Measurements from ENCODE around the gene PRKAG2.
"Not testable (repeated sequence)": the region's sequence is repeated elsewhere in the genome, so short reads cannot be mapped to it uniquely, and the experiment has no call there.

The PRKAG2 gene

GRCh38 chr7:151782256-151782597 lies 94.7 kb downstream of the PRKAG2 start:
- not testable (repeated sequence) for DNase-seq

GRCh38 chr7:151781161-151781845 lies 95.6 kb downstream of the PRKAG2 start:
- no peak for DNase-seq

- DNase-seq, result no peak
Observed at GRCh38 chr7:151780631-151781030, 96.3 kb downstream of the PRKAG2 start.

GRCh38 chr7:151779678-151780077 lies 97.2 kb downstream of the PRKAG2 start:
- no peak for DNase-seq

DNA sequence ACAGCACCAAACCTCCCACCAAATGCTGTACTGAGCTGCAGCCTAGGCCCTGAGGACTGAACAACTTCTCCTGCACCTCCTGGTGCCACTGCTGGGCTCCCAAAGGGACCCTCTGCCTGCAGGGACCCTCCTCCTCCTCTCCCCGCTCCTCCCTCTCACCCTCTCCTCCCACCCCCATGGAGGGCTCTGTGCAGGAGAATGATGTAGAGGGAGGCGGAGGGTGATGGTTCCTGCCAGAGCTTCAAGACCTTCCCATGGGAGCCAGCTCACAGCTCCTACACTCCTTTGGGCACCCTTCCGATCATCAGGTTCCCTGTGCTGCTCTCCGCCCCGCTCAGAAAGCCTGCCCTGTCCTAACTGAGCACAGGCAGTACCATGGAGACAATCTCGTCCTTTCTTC lies 97.7 kb downstream of the PRKAG2 start:
- no peak for DNase-seq

DNA sequence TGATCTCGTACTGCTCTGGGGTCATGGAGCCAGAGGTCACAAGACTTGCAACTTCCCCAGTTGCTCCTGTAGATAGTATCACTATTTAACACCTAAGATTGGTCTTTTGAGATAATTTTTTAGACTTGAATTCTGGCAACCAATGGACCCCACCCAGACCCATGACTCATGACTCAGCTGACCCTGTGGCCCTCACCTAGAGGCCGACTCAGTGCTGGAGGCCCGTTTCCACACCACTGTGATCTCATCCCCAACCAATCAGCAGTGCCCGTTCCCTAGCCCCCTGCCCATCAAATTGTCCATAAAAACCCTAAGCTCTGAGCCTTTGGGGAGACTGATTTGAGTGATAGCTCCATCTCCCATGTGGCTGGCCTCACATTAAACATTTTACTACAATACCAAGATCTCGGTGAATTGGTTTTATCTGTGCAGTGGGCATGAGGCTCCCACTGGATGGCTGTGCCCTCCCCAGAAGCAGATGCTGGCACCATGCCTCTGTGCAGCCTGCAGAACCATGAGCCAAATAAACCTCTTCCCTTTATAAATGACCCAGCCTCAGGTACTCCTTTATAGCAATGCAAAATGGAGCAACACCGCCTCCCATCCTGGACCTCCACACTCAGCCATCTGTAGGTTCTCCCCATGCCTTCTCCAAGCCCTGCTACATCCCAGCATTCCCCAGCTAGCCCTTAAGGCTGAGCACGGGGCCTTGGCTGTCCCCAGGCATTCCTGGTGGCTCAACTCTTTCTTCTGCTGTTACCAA lies 98.8 kb downstream of the PRKAG2 start:
- DNase-seq, result no peak

GRCh38 chr7:151777495-151777880 lies 99.4 kb downstream of the PRKAG2 start:
- DNase-seq, result no peak

DNA sequence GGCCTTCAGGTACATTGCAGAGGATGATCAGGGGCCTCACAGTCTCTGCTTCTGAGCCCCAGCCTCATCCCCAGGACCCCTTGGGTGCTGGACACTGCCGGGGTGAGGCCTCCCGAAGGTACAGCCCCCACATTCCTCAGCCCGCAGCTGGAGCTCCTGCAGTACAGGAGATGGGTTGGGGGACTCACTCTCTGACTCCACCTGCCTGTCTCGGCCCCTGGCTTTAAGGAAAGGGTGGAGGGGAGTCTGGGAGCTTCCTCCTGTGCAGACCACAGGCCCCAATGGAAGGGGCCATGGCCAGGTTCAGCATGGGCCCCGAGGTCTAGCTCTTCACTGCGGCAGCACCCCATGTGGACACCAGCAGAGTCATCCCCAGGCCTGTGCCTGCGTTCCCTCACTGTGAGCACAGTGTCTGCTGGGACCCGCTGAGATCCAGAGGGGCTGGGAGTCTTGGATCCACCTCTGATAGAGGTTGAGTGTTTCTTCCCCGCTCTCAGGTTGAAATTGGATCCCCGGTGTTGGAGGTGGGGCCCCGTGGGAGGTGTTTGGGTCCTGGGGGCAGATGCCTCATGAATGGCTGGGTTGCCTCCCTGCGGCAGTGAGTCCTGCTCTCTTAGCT lies 99.9 kb downstream of the PRKAG2 start:
- no peak for DNase-seq

DNA sequence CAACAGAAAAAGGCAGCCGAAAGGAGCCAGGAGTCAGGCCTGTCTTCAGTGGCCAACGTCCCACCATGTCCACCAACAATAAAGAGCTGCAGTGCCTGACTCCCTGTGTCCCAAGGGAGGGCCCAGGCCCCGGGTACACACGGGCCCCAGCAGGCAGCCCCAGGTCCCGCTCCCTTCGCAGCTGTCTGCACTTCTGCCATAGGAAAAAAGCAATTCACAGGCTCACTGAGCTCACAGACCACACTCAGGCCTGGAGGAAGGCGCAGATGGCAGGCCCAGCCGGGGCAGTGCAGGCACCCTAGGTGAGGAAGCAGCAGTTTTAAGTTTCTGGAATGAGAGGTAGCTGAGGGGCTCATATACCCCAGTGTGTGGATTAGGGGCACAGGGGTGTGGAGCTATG lies 100.5 kb downstream of the PRKAG2 start:
- no peak for DNase-seq

- no peak for DNase-seq
Observed at GRCh38 chr7:151775547-151776443, 101.1 kb downstream of the PRKAG2 start.

- DNase-seq, result no peak
Observed at GRCh38 chr7:151774951-151775350, 102.0 kb downstream of the PRKAG2 start.

DNA sequence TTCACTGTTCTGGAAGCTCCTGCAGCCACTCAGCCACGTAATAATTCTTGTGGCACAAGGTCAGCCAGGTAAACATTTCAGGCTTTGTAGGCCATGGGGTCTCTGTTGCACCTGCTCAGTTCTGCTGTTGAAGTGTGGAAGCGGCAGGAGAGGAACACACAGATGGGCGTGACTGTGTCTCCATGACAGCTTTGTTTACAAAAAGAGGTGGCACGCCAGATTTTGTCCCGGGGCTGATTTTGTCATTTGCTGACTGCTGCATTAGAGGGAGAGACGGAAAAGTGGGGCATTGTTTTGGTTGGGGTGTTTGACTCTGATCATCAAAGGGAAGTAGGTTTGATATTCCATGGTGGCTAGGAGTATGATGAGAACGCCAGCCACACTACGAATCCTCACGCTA lies 103.1 kb downstream of the PRKAG2 start:
- no peak for DNase-seq

DNA sequence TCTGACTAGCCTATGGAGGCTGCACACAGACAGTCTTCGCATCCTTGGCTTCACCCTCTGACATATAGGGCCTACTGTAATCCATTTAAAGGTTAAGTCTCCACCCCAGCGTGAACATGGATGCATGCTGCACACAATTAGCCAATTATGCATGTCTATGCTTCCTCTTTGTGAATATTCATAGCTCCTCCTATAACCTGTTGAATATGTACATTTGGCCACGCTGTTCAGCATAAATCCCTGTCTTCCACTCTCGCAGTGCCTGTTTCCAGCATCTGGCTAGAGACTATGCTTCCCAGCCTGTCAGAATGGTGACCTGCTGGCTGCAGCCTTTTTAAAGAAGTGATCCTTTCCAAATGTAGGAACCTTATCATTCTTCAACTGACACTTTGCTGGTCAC lies 106.7 kb downstream of the PRKAG2 start:
- no peak for DNase-seq

GRCh38 chr7:151769188-151769821 lies 107.6 kb downstream of the PRKAG2 start:
- DNase-seq, result peak; percentile 69

DNA sequence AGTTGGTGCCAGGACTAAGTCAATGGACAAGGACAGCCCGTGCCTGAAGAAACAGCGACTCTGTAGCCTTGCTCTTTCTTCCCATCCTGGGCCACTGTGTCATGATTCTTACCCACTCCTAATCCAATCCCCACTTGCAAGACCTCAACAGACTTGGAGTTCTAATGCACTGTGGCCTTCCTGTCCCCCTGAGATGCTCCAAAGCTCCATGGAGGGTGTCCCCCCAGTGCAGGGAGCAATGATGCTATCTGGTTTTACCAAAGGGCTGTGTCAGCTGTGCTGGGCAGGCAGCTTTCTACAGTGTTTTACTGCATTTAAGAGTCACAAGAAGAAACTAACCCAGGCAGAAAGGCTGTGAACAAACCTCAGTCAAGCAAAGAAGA lies 108.1 kb downstream of the PRKAG2 start:
- DNase-seq, result no peak

DNA sequence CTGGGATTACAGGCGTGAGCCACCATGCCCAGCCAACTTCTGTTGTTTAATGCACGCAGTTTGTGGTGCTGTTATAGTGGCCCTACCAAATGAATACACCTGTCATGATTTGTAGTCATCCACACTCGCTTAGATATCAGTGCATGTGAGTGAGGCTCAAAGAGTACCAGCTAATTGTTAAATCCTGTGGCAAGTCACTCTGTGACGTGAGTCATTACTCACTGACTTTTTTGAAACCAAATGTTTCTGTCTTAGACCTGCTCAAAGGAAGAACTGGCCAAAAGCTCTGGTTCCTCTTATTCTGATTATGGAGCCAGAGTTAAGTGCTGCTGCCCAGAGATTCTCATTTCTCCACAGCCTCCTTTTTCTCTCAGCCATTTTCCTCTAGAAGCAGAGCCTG lies 109.4 kb downstream of the PRKAG2 start:
- no peak for DNase-seq

DNA sequence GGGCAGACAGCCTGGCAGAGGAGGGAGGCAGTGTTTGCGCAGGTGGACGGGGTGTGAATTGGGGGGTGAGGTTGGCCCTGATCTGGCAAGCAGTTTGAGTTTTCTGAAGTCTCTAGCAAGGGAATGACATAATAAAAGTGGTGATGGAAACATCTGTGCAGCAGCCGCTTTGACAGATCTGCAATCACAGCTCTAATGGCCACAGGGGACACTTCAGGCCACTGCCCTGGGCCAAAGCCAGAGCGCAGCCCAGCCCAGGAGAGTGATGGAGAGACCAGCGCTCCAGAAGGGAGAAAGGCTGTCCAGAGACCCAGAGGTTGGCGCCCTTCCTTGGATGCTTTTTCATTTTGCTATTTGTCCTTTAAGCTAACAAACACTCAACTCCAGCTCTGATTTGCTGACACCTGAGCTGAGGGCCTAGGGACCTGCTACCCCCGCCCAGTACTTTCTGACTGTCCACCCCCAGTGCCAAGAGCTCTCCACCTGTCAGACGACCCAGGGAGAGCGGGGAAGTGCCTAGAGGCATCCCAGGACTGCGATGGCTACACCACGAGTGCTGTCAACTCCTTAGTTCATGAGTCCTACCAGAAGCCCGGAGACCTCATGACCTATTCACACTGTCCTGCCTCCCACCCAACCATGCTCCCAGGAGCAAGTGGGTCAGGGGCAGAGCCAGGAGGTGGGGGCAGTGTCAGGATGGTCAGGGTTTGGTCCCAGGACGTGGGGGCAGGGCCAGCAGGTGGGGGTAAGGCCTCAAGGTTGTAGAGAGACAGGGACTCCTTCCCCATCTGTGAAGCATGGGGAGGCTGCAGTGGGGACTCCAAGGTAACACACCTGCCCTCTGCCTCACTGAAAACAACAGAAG lies 112.6 kb downstream of the PRKAG2 start:
- DNase-seq, result no peak

GRCh38 chr7:151763420-151763984 lies 113.4 kb downstream of the PRKAG2 start:
- DNase-seq, result no peak

DNA sequence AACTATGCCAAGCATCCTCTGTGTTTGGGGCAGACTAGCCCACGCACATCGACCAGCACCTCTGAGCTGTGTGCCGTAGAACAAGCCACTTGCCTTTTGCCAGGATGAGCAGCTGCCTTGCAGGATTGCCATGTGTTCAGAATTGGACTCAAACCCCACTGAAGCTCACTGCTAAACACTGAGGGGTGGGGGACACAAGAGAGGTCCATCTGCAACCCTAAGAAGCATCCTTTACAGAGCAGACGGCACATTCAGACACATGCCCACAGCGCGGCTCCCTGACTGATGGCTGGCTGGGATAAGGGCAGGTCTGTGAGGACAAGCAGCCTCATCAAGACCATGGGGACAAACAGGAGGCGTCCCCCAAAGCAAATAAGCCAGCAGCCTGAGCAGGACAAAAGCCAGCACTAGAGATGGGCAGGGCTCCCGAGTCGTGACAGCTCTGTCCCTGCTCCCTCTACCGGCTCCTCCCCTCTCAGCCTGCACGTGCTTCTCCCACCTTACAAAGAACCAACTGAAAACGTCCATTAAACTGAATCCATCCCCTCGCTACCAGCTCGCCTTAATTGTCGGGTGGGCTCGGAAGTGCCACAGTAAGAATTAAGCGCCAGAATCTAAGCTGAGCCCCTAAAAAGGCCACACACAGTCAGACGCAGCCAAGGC lies 114.2 kb downstream of the PRKAG2 start:
- no peak for DNase-seq

- no peak for DNase-seq
Observed at GRCh38 chr7:151761957-151762356, 115.0 kb downstream of the PRKAG2 start.

DNA sequence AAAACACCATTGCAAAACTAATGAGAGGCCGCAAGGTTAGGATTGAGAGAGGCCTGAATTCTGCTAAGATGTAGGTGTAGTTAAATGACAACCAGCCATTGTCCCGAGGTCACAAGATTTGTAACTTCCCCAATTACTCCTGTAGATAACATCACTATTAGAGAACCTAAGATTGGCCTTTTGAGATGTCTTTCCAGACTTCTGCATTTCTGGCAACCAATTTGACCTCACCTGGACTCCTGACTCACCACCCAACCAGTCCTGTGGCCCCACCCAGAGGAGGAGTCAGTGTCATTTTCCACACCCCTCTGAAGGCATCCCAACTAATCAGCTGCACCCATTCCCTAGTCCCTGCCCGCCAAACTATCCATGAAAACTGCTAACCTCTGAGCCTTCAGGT lies 115.7 kb downstream of the PRKAG2 start:
- no peak for DNase-seq

All from CD4-positive, alpha-beta T cell treated with Interleukin-17A for 1 hour (primary cell).